ACC112 (cell line): ENCODE measurements around the gene GLUD2.
"Not testable (repeated sequence)": the region's sequence is repeated elsewhere in the genome, so short reads cannot be mapped to it uniquely, and the experiment has no call there.

ENCODE experiments used
- H2AFZ ChIP-seq: fragments of 200-600 bp; sonication (generic); one replicate; pipeline ENCODE4 v1.6.0; 2017; ENCODE audit warnings: antibody characterized with exemption, low read length; ENCODE audit not compliant: unreplicated experiment
- H3K27ac ChIP-seq: fragments of 200-600 bp; sonication (generic); 2 replicates; pipeline ENCODE4 v1.5.1; 2014; ENCODE audit warnings: low read depth, mild to moderate bottlenecking, antibody characterized with exemption, low read length, moderate library complexity
- H3K27me3 ChIP-seq: fragments of 200-600 bp; sonication (generic); 2 replicates; pipeline ENCODE4 v1.6.1; 2014; ENCODE audit warnings: mild to moderate bottlenecking, antibody characterized with exemption, low read length, moderate library complexity, mixed read lengths; ENCODE audit not compliant: insufficient read depth
- H3K36me3 ChIP-seq: fragments of 200-600 bp; sonication (generic); 2 replicates; pipeline ENCODE4 v1.6.1; 2016; ENCODE audit warnings: mild to moderate bottlenecking, antibody characterized with exemption, low read length, moderate library complexity, mixed read lengths; ENCODE audit not compliant: insufficient read depth
- H3K4me1 ChIP-seq: fragments of 200-600 bp; sonication (generic); one replicate; pipeline ENCODE4 v1.6.1; 2016; ENCODE audit warnings: low read length, mixed read lengths; ENCODE audit not compliant: insufficient read depth, unreplicated experiment, control insufficient read depth
- H3K4me3 ChIP-seq: fragments of 200-600 bp; sonication (generic); 2 replicates; pipeline ENCODE4 v1.5.1; 2014; ENCODE audit warnings: mild to moderate bottlenecking, low read depth, low read length
- H3K79me2 ChIP-seq: fragments of 200-600 bp; sonication (generic); one replicate; pipeline ENCODE4 v1.6.0; 2016; ENCODE audit warnings: low read length; ENCODE audit not compliant: control insufficient read depth, unreplicated experiment, insufficient read depth

Gene GLUD2

DNA sequence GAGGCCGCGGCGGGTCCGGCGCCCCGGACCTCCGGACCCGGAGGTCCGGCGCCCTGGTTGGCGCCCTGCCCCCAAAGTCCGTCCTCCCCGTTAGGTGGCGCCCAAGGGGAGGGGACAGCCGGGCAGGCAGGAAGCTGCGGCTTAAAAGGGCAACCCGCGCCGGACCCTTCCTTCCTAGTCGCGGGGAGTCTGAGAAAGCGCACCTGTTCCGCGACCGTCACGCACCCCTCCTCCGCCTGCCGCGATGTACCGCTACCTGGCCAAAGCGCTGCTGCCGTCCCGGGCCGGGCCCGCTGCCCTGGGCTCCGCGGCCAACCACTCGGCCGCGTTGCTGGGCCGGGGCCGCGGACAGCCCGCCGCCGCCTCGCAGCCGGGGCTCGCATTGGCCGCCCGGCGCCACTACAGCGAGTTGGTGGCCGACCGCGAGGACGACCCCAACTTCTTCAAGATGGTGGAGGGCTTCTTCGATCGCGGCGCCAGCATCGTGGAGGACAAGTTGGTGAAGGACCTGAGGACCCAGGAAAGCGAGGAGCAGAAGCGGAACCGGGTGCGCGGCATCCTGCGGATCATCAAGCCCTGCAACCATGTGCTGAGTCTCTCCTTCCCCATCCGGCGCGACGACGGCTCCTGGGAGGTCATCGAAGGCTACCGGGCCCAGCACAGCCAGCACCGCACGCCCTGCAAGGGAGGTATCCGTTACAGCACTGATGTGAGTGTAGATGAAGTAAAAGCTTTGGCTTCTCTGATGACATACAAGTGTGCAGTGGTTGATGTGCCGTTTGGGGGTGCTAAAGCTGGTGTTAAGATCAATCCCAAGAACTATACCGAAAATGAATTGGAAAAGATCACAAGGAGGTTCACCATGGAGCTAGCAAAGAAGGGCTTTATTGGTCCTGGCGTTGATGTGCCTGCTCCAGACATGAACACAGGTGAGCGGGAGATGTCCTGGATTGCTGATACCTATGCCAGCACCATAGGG lies at the start of gene GLUD2:
Gene GLUD2, plus strand, starts transcription at position 170 of the 979 bp plus-strand sequence. Its CDS starts 75 bp downstream, at position 245.
- H3K4me3 ChIP-seq: peak within 1 kb of the TSS; percentile 66
- H3K36me3 ChIP-seq: not testable (repeated sequence)

GRCh38 chrX:120999413-120999812 lies 48.0 kb upstream of the GLUD2 start:
- Histone ChIP-seq H3K4me1 (peaks cover 2% of the 10 kb centered on the region), H3K27me3 (no peaks in the 10 kb centered on the region), H2AFZ (no peak overlapping the region), H3K36me3 (no peaks in the 10 kb centered on the region), H3K4me3 (no peak overlapping the region), H3K27ac (no peak overlapping the region), H3K79me2 (no peaks in the 10 kb centered on the region)

More for the DNA sequence above, at the start of gene GLUD2:
- H3K4me1 ChIP-seq, H3K27ac ChIP-seq, H2AFZ ChIP-seq, H3K79me2 ChIP-seq, H3K27me3 ChIP-seq: not testable (repeated sequence)

DNA sequence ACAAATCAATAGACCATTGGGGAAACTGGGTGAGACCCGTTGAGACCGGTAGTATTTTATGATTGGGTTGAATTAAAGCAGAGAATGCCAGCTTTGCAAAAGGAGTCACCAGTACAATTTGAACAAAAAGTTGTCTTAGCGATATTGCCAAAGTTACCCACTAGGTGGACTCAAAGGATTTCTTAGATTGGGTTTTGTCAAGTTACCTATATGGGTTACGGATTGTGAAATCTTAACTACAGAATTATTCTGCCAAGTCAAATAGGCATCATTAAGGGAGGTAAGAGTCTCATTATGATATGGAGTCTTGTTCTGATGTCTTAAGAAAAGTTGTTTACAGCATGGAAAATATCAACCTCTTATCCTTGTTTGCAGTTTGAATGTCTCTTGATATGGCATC lies 46.8 kb upstream of the GLUD2 start:
- Histone ChIP-seq H3K4me3 (no peak overlapping the region), H2AFZ (no peak overlapping the region), H3K36me3 (no peaks in the 10 kb centered on the region), H3K27ac (no peak overlapping the region), H3K4me1 (peaks cover 2% of the 10 kb centered on the region), H3K79me2 (no peaks in the 10 kb centered on the region), H3K27me3 (no peaks in the 10 kb centered on the region)

DNA sequence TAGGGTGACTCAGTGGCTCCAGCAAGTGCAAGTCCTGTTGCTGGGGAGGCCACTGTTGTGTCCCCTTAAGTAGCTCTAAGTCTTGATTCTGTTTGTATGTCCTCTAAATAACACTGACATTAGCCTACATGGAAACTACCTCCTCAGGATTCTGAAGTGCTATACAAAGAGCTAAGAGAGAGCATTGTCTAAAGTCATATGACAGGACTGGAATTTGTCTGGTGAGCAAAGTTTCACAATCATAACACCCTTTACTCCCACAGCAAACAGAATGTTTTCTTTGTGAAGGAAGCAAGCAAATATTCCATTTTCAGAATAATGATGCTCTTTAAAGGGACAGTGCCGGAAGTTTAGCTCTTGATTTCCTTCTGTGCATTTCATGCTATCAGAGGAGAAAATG lies 38.5 kb upstream of the GLUD2 start:
- Histone ChIP-seq H3K36me3 (no peaks in the 10 kb centered on the region), H3K27me3 (no peaks in the 10 kb centered on the region), H3K4me3 (no peak overlapping the region), H3K4me1 (peaks cover 5% of the 10 kb centered on the region), H2AFZ (no peak overlapping the region), H3K79me2 (no peaks in the 10 kb centered on the region), H3K27ac (no peak overlapping the region)

GRCh38 chrX:121009764-121010163 lies 37.6 kb upstream of the GLUD2 start:
- Histone ChIP-seq H3K4me1 (peaks cover 5% of the 10 kb centered on the region), H3K79me2 (no peaks in the 10 kb centered on the region), H3K27me3 (no peaks in the 10 kb centered on the region), H2AFZ (no peak overlapping the region), H3K4me3 (no peak overlapping the region), H3K27ac (no peak overlapping the region), H3K36me3 (no peaks in the 10 kb centered on the region)

DNA sequence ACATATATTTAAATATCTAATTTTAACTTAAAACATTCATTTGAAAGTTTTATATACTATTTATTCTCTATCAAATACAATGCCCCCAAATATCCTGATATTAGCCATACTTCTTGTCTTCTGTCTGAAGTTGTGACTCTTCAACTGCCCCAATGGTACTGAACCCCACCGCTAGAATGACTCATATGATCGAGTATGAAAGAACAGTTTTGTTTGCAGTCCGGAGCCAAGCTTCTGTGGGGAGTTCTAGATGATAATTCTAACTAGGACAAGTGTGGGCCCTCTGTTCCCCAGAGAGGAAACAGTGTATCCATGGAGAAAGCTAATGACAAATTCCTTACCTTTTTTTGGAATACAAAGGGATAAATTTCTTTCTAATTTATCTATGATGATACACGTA lies 37.2 kb upstream of the GLUD2 start:
- no peak overlapping the region for H3K27ac ChIP-seq
- no peak overlapping the region for H3K4me3 ChIP-seq
- peaks cover 5% of the 10 kb centered on the region for H3K4me1 ChIP-seq
- H3K79me2 ChIP-seq: no peaks in the 10 kb centered on the region
- H2AFZ ChIP-seq: no peak overlapping the region
- no peaks in the 10 kb centered on the region for H3K27me3 ChIP-seq
- no peaks in the 10 kb centered on the region for H3K36me3 ChIP-seq

DNA sequence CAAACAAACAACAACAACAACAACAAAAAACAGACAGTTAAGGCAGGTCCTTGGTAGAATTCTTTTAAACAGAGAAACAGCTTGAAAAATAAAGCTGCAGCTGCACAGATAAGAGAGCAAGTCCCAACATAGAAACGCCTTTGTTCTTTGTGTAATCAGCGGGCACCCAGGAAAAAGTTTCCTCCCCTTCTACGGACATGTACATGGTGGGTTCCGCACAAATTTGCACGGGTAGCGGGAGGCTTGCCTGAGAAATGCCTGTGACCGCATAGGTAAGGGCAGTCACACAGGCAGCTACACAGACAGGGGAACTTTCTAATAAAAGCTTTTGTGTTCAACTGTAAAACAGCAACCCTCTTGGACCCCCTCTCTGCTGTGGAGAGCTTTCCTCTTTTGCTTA lies 36.2 kb upstream of the GLUD2 start:
- H3K27ac ChIP-seq: no peak overlapping the region
- H3K4me1 ChIP-seq: peaks cover 5% of the 10 kb centered on the region
- no peak overlapping the region for H2AFZ ChIP-seq
- no peaks in the 10 kb centered on the region for H3K79me2 ChIP-seq
- H3K36me3 ChIP-seq: no peaks in the 10 kb centered on the region
- H3K4me3 ChIP-seq: no peak overlapping the region
- no peaks in the 10 kb centered on the region for H3K27me3 ChIP-seq

- Histone ChIP-seq H3K27ac (no peak overlapping the region), H3K36me3 (no peaks in the 10 kb centered on the region), H3K79me2 (no peaks in the 10 kb centered on the region)
Measured at GRCh38 chrX:121013897-121014455, 33.4 kb upstream of the GLUD2 start.

GRCh38 chrX:121014826-121015225 lies 32.6 kb upstream of the GLUD2 start:
- no peak overlapping the region for H2AFZ ChIP-seq
- H3K4me3 ChIP-seq: no peak overlapping the region
- H3K4me1 ChIP-seq: no peaks in the 10 kb centered on the region
- H3K79me2 ChIP-seq: no peaks in the 10 kb centered on the region
- no peaks in the 10 kb centered on the region for H3K27me3 ChIP-seq
- H3K36me3 ChIP-seq: no peaks in the 10 kb centered on the region
- H3K27ac ChIP-seq: no peak overlapping the region

More at GRCh38 chrX:121013897-121014455, 33.4 kb upstream of the GLUD2 start:
- Histone ChIP-seq H2AFZ (no peak overlapping the region), H3K4me1 (no peaks in the 10 kb centered on the region), H3K4me3 (no peak overlapping the region), H3K27me3 (no peaks in the 10 kb centered on the region)

DNA sequence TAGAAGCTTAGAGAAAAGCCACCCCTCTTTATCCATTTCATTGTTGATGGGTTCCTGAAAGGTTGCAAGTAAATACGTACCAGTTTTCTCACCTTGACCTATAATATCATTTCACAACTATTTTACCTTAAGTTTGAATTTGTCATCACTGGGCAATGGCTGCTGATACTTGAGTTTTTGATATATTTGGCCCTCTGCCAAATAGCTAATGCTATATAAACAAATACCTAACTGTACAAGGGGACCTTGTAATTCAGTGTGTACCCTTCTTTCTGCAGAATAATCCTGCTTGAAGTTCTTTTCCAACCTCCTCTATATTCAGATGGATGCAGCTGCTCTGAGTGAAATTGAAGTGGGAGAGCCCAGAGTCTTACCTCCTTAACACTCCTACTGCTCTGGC lies 19.0 kb upstream of the GLUD2 start:
- Histone ChIP-seq H3K36me3 (no peaks in the 10 kb centered on the region), H3K79me2 (no peaks in the 10 kb centered on the region), H3K4me3 (no peak overlapping the region), H2AFZ (no peak overlapping the region), H3K27ac (no peak overlapping the region), H3K27me3 (no peaks in the 10 kb centered on the region), H3K4me1 (no peaks in the 10 kb centered on the region)

- no peaks in the 10 kb centered on the region for H3K4me1 ChIP-seq
- H3K27ac ChIP-seq: no peak overlapping the region
- no peaks in the 10 kb centered on the region for H3K27me3 ChIP-seq
- H3K79me2 ChIP-seq: no peaks in the 10 kb centered on the region
- H2AFZ ChIP-seq: no peak overlapping the region
- no peaks in the 10 kb centered on the region for H3K36me3 ChIP-seq
- H3K4me3 ChIP-seq: no peak overlapping the region
Measured at GRCh38 chrX:121030083-121030482, 17.3 kb upstream of the GLUD2 start.
